BLaER1 (cell line): ENCODE results near the gene NFIX.
"Not testable (repeated sequence)": the region's sequence is repeated elsewhere in the genome, so short reads cannot be mapped to it uniquely, and the experiment has no call there.

Experiments used
- H3K27ac ChIP-seq: shearing (Covaris generic); formaldehyde crosslinking; 2 replicates; pipeline ENCODE4 v1.8.1; 2022
- H3K27me3 ChIP-seq: shearing (Covaris generic); formaldehyde crosslinking; 2 replicates; pipeline ENCODE4 v1.8.1; 2022
- H3K36me3 ChIP-seq: shearing (Covaris generic); formaldehyde crosslinking; 2 replicates; pipeline ENCODE4 v1.8.1; 2022
- H3K4me1 ChIP-seq: shearing (Covaris generic); formaldehyde crosslinking; 2 replicates; pipeline ENCODE4 v1.8.1; 2022
- H3K4me2 ChIP-seq: shearing (Covaris generic); formaldehyde crosslinking; 2 replicates; pipeline ENCODE4 v1.8.1; 2022
- H3K4me3 ChIP-seq: shearing (Covaris generic); formaldehyde crosslinking; 2 replicates; pipeline ENCODE4 v1.8.1; 2022
- H3K9ac ChIP-seq: shearing (Covaris generic); formaldehyde crosslinking; 2 replicates; pipeline ENCODE4 v1.8.1; 2022
- H3K9me3 ChIP-seq: shearing (Covaris generic); formaldehyde crosslinking; 2 replicates; pipeline ENCODE4 v1.8.1; 2022
- H4K20me1 ChIP-seq: shearing (Covaris generic); formaldehyde crosslinking; 2 replicates; pipeline ENCODE4 v1.8.1; 2022
- Cebpa-rat ChIP-seq: shearing (Covaris generic); IDR thresholded peaks from 2 replicates; pipeline ENCODE4 v1.8.1; 2022

Gene NFIX

GRCh38 chr19:12994701-12995595 lies at the start of gene NFIX:
Gene NFIX (plus strand): TSS chr19:12995475. CDS start chr19:12995838, 363 bp downstream.
- Histone ChIP-seq H3K4me3 (peak within 1 kb of the TSS; percentile 90), H3K27me3 (peaks cover 5% of the 10 kb centered on the region; the same call in 1 of the 2 replicates), H3K4me2 (peak within 1 kb of the TSS; percentile 96), H3K4me1 (peaks cover 44% of the 10 kb centered on the region), H3K9ac (peak within 1 kb of the TSS; percentile 88), H3K36me3 (peaks cover 14% of the 10 kb centered on the region), H4K20me1 (peaks cover 33% of the 10 kb centered on the region), H3K27ac (peak within 1 kb of the TSS; percentile 90), H3K9me3 (no peaks in the 10 kb centered on the region)
- TF ChIP-seq Cebpa-rat: no peak

- H3K9me3 ChIP-seq: no peaks in the 10 kb centered on the region
- H3K4me2 ChIP-seq: peak within 1 kb of the TSS; percentile 87
- no peak for TF ChIP-seq Cebpa-rat
- H3K4me3 ChIP-seq: peak within 1 kb of the TSS; percentile 80
- H3K4me1 ChIP-seq: peaks cover 86% of the 10 kb centered on the region
- peak within 1 kb of the TSS; percentile 92 for H3K27ac ChIP-seq
- H4K20me1 ChIP-seq: peaks cover 74% of the 10 kb centered on the region
- no peaks in the 10 kb centered on the region for H3K27me3 ChIP-seq
- peaks cover 85% of the 10 kb centered on the region for H3K36me3 ChIP-seq
- peak within 1 kb of the TSS; percentile 94 for H3K9ac ChIP-seq
Observed at GRCh38 chr19:12945479-12946091, 49.7 kb upstream of the NFIX start, which contains the start of gene RAD23A. Gene RAD23A (plus strand): TSS chr19:12945862. CDS start chr19:12945949, 87 bp downstream.

DNA sequence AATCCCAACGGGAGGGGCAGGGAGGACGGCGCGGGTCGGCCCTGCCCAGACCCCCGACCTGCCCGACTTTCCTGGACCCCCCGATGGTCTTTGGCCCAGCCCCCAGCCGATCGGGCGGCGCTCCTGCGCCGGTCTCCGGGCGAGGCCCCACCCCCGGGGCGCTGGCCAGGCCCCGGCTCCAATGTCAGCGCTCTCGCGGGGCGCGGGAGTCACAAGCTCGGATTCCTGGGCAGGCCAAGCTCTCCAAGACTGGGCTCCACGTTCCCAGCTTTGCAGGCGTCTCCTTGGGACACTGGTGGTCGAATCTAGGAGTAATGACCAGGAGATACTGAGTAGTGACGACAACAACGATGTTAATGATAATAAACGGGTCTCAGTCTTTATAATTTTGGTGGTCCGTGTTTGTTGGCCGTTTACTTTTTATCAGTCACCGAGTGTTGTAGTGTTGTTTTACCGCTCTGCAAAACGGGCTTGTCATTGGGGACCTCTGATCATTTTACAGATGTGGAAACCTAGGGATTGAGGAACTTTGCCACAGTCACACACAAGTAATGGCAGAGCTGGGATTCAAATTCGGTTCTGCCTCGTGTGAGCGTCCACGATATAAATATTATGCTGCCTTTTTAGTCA lies 49.1 kb upstream of the NFIX start:
- Histone ChIP-seq H3K27ac (peak overlapping the region; percentile 92), H3K4me2 (peak overlapping the region; percentile 87), H3K36me3 (peaks cover 85% of the 10 kb centered on the region), H4K20me1 (peaks cover 74% of the 10 kb centered on the region), H3K27me3 (no peaks in the 10 kb centered on the region), H3K9me3 (no peaks in the 10 kb centered on the region), H3K4me1 (peaks cover 80% of the 10 kb centered on the region), H3K4me3 (peak overlapping the region; percentile 80), H3K9ac (peak overlapping the region; percentile 94)
- TF ChIP-seq Cebpa-rat: no peak

GRCh38 chr19:12946731-12947496 lies 48.4 kb upstream of the NFIX start:
- Histone ChIP-seq H4K20me1 (peaks cover 74% of the 10 kb centered on the region), H3K4me2 (peak overlapping the region; percentile 87), H3K4me3 (peak overlapping the region; percentile 80), H3K9me3 (no peaks in the 10 kb centered on the region), H3K9ac (peak overlapping the region; percentile 94), H3K4me1 (peaks cover 73% of the 10 kb centered on the region), H3K36me3 (peaks cover 85% of the 10 kb centered on the region), H3K27ac (peak overlapping the region; percentile 92; the same call in 1 of the 2 replicates), H3K27me3 (no peaks in the 10 kb centered on the region)
- TF ChIP-seq Cebpa-rat: no peak

GRCh38 chr19:12947702-12948611 lies 47.3 kb upstream of the NFIX start:
- Histone ChIP-seq H3K36me3 (peaks cover 85% of the 10 kb centered on the region), H3K9me3 (no peaks in the 10 kb centered on the region), H3K4me2 (peak overlapping the region; percentile 87), H3K4me3 (no peak overlapping the region), H3K4me1 (peaks cover 71% of the 10 kb centered on the region), H3K9ac (peak overlapping the region; percentile 94; the same call in 1 of the 2 replicates), H3K27me3 (no peaks in the 10 kb centered on the region), H4K20me1 (peaks cover 74% of the 10 kb centered on the region), H3K27ac (no peak overlapping the region)
- TF ChIP-seq Cebpa-rat: no peak

DNA sequence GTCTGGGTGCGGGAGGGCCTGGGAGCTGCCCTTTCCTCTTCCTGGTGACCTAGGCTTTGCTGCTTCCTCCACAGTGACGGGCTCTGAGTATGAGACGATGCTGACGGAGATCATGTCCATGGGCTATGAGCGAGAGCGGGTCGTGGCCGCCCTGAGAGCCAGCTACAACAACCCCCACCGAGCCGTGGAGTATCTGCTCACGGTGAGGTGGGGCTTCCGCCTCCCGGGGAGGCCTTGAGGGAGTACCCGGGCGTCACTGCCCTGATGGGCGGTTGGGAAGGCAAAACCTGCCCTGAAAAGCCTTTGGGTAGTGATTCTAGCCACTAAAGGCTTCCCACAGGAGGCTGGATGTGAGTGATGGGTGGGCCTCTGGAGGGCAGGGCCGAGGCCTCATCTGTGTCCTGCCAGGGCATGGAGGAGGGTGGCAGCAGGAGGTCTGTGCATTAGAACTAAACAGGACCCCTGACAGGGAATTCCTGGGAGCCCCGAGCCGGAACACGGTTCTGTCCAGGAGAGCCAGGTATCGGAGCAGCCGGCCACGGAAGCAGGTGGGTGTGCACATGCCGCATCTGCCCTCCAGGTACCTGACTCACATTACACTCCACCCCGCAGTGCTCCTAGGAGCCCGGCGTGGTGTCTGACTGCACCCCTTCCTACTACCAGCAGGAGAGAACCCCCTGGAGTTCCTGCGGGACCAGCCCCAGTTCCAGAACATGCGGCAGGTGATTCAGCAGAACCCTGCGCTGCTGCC lies 46.5 kb upstream of the NFIX start:
- Histone ChIP-seq H3K36me3 (peaks cover 85% of the 10 kb centered on the region), H3K4me3 (no peak overlapping the region), H3K4me1 (peaks cover 70% of the 10 kb centered on the region), H3K4me2 (no peak overlapping the region), H4K20me1 (peaks cover 74% of the 10 kb centered on the region), H3K27me3 (no peaks in the 10 kb centered on the region), H3K9ac (no peak overlapping the region), H3K9me3 (no peaks in the 10 kb centered on the region), H3K27ac (no peak overlapping the region)
- no peak for TF ChIP-seq Cebpa-rat

GRCh38 chr19:12949363-12950283 lies 45.7 kb upstream of the NFIX start:
- peaks cover 85% of the 10 kb centered on the region for H3K36me3 ChIP-seq
- H3K9me3 ChIP-seq: no peaks in the 10 kb centered on the region
- TF ChIP-seq Cebpa-rat: no peak
- H3K4me2 ChIP-seq: no peak overlapping the region; the same call in 1 of the 2 replicates
- H3K4me3 ChIP-seq: no peak overlapping the region
- H3K4me1 ChIP-seq: peaks cover 71% of the 10 kb centered on the region
- H4K20me1 ChIP-seq: peaks cover 83% of the 10 kb centered on the region
- no peaks in the 10 kb centered on the region for H3K27me3 ChIP-seq
- H3K27ac ChIP-seq: no peak overlapping the region
- H3K9ac ChIP-seq: no peak overlapping the region

- not testable (repeated sequence) for H3K27ac ChIP-seq, H3K4me2 ChIP-seq, H3K9ac ChIP-seq, H3K27me3 ChIP-seq, H3K9me3 ChIP-seq, H3K4me3 ChIP-seq
- Histone ChIP-seq H4K20me1 (peaks cover 91% of the 10 kb centered on the region), H3K36me3 (peaks cover 85% of the 10 kb centered on the region), H3K4me1 (peaks cover 76% of the 10 kb centered on the region)
Observed at GRCh38 chr19:12952050-12952449, 43.2 kb upstream of the NFIX start.
